Ishikawa (cell line): ENCODE results near the gene PCBP3.

Source experiments
- CEBPB ChIP-seq: IDR thresholded peaks from 2 replicates; pipeline ENCODE4 v1.6.1; 2012
- CREB1 ChIP-seq: IDR thresholded peaks from 2 replicates; pipeline ENCODE4 v1.6.1; 2012; ENCODE audit warnings: low read depth
- EGR1 ChIP-seq: IDR thresholded peaks from 2 replicates; pipeline ENCODE4 v1.6.1; 2012
- EP300 ChIP-seq: IDR thresholded peaks from 2 replicates; pipeline ENCODE4 v1.6.1; 2012; ENCODE audit warnings: borderline replicate concordance
- FOXM1 ChIP-seq: IDR thresholded peaks from 2 replicates; pipeline ENCODE4 v1.6.1; 2012; ENCODE audit warnings: low read depth, borderline replicate concordance
- NFIC ChIP-seq: IDR thresholded peaks from 2 replicates; pipeline ENCODE4 v1.6.1; 2012
- RAD21 ChIP-seq: IDR thresholded peaks from 2 replicates; pipeline ENCODE4 v1.6.1; 2012; ENCODE audit warnings: low read depth
- REST ChIP-seq: IDR thresholded peaks from 2 replicates; pipeline ENCODE4 v1.6.1; 2012; ENCODE audit warnings: low read depth, mild to moderate bottlenecking
- TAF1 ChIP-seq: IDR thresholded peaks from 2 replicates; pipeline ENCODE4 v1.6.1; 2012; ENCODE audit warnings: low read depth, mild to moderate bottlenecking
- TCF12 ChIP-seq: IDR thresholded peaks from 2 replicates; pipeline ENCODE4 v1.6.1; 2012; ENCODE audit warnings: low read depth
- TEAD4 ChIP-seq: IDR thresholded peaks from 2 replicates; pipeline ENCODE4 v1.6.1; 2012
- YY1 ChIP-seq: IDR thresholded peaks from 2 replicates; pipeline ENCODE4 v1.6.1; 2012; ENCODE audit warnings: low read depth
- ZBTB7A ChIP-seq: IDR thresholded peaks from 2 replicates; pipeline ENCODE4 v1.6.1; 2012; ENCODE audit warnings: low read depth
- TF ChIP-seq, protein P1 (sequence below): IDR thresholded peaks from 2 replicates; pipeline ENCODE4 v1.6.1; 2012
- TF ChIP-seq, protein P2 (sequence below): IDR thresholded peaks from 2 replicates; pipeline ENCODE4 v1.6.1; 2012

The PCBP3 gene

DNA sequence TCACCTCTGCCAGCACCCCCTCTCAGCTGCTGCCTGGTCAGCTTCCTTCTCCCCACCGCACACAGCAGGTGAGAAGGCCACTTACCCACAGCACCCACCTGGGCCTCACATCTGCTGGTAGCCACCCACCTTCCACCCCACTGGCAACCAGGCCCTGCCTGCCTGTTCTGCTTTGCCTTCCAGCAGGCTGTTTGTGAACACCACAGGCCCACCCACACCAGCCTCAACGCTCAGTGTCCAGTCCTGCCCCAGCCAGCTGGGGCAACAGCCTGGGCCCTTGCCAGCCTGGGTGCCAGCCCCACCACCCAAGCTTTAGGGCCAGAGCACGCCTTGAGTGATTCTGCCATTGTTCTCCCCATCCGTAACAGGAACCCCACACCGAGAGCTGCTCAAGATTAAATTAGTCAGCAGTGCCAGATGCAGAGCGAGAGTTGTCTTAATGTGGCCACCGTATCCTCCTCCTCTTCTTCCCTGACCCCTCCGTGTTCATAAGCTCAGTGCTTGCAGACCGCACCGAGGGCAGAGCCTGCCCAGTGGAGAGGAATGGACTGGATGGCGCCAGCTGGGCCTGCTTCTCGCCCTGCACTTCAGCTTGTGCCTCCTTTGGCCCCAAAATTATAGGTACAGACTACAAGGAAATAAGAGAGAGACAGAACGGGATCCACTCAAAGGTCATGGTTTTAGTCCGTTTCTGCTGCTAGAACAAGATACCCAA, 217.8 kb downstream of the PCBP3 start:
- TF ChIP-seq TEAD4: no peak
- TF ChIP-seq CREB1: no peak
- no peak for TF ChIP-seq TAF1
- TF ChIP-seq, protein P1, sequence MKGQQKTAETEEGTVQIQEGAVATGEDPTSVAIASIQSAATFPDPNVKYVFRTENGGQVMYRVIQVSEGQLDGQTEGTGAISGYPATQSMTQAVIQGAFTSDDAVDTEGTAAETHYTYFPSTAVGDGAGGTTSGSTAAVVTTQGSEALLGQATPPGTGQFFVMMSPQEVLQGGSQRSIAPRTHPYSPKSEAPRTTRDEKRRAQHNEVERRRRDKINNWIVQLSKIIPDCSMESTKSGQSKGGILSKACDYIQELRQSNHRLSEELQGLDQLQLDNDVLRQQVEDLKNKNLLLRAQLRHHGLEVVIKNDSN: no peak
- TF ChIP-seq RAD21: no peak
- TF ChIP-seq NFIC: no peak
- no peak for TF ChIP-seq EGR1
- no peak for TF ChIP-seq YY1
- TF ChIP-seq FOXM1: no peak
- TF ChIP-seq, protein P2, sequence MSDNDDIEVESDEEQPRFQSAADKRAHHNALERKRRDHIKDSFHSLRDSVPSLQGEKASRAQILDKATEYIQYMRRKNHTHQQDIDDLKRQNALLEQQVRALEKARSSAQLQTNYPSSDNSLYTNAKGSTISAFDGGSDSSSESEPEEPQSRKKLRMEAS: no peak
- TF ChIP-seq TCF12: no peak
- no peak for TF ChIP-seq ZBTB7A
- TF ChIP-seq CEBPB: no peak
- no peak for TF ChIP-seq REST
- no peak for TF ChIP-seq EP300

GRCh38 chr21:45862543-45863207, 219.2 kb downstream of the PCBP3 start:
- no peak for TF ChIP-seq TCF12
- TF ChIP-seq, protein P2: no peak
- TF ChIP-seq TEAD4: no peak
- no peak for TF ChIP-seq REST
- TF ChIP-seq FOXM1: no peak
- no peak for TF ChIP-seq RAD21
- TF ChIP-seq TAF1: no peak

DNA sequence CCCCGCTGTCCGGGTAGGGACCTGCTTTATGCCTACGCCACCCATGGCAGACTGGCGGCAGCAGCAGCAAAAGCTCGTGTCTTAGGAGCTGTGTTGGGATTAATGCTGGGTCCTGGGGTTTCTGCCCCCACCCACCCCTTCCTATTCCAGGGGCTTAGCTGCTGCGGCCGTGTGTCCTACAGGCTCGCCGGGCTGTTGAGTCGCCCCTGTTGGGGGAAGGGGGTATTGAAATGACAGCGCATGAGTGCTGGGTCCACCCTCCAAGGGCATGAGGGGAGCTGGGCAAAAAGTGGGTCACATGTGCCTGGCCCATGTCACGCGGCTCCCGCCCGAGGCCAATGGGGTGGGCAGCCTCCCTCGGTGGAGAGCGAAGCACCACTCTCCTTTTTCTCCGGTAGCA, 219.7 kb downstream of the PCBP3 start:
- TF ChIP-seq NFIC (no peak), TAF1 (no peak), TEAD4 (no peak), RAD21 (no peak), CREB1 (no peak), EP300 (no peak), TCF12 (no peak), ZBTB7A (no peak), CEBPB (no peak), REST (no peak), EGR1 (no peak), FOXM1 (no peak), YY1 (no peak)
- TF ChIP-seq, protein P1: no peak
- TF ChIP-seq, protein P2: no peak

GRCh38 chr21:45863751-45864150, 220.2 kb downstream of the PCBP3 start:
- TF ChIP-seq, protein P2: no peak
- TF ChIP-seq CEBPB (no peak), RAD21 (no peak), EGR1 (no peak), CREB1 (no peak), REST (no peak), ZBTB7A (no peak), EP300 (no peak), YY1 (no peak), TEAD4 (no peak), TCF12 (no peak), NFIC (no peak), TAF1 (no peak), FOXM1 (no peak)
- TF ChIP-seq, protein P1: no peak
